Upper lobe of left lung (tissue), 4 donors: ENCODE data around the gene HOOK2.

Experiments
- CTCF ChIP-seq, 6 experiments: fragments of 450-650 bp in 4 of 6; fragments of 200-600 bp in 2 of 6; sonication (generic) in 2 of 6; IDR thresholded peaks; one replicate each; pipeline ENCODE4 v1.5.1; 2016 to 2019; ENCODE audit warnings: antibody characterized with exemption in 6 of 6
- EP300 ChIP-seq, 4 donors: sonication (generic); formaldehyde crosslinking; IDR thresholded peaks; one replicate each; pipeline ENCODE4 v1.5.1; 2017; ENCODE audit warnings: antibody characterized with exemption in 4 of 4, control low read depth in 2 of 4
- POLR2A ChIP-seq, 4 donors: fragments of 450-650 bp; IDR thresholded peaks; one replicate each; pipeline ENCODE4 v1.5.1; 2016 to 2017; ENCODE audit warnings: antibody characterized with exemption in 4 of 4, mild to moderate bottlenecking in 2 of 4

DNA sequence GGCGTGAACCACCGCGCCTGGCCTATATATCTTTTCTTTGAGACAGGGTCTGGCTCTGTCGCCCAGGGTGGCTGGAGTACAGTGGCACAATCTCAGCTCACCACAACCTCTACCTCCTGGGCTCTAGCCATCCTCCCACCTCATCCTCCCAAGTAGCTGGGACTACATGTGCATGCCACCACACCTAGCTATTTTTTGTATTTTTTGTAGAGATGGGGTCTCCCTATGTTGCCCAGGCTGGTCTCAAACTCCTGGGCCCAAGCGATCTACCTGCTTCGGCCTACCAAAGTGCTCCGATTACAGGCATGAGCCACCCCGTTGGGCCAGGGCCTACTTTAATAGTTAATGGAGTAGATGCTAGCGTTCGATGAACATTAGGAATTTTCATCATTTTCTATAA is 55.1 kb downstream of the HOOK2 start:
- TF ChIP-seq CTCF (IDR thresholded peaks at IDR 0.05) (no peak), EP300 (IDR thresholded peaks at IDR 0.05) (no peak), POLR2A (IDR thresholded peaks at IDR 0.05) (no peak)
